CD4-positive, alpha-beta T cell treated with Interferon gamma for 1 hour (primary cell): Measurements from ENCODE around the gene CCR4.
A peak's percentile ranks its signal among the peaks of the same experiment; 100 is the strongest.
"Not testable (repeated sequence)": the region's sequence is repeated elsewhere in the genome, so short reads cannot be mapped to it uniquely, and the experiment has no call there.

Experiments used
- DNase-seq: peaks from one replicate; pipeline ENCODE4 v3.0.0-alpha.2; 2020

CCR4 gene

GRCh38 chr3:32951410-32951811 lies at the start of gene CCR4:
TSS of gene CCR4 (plus strand) at chr3:32951644. CDS start at chr3:32953423, 1,779 bp downstream.
- DNase-seq = peak; percentile 31

GRCh38 chr3:32902887-32903371 lies 48.5 kb upstream of the CCR4 start:
- DNase-seq = peak; percentile 5

GRCh38 chr3:32903953-32904352 lies 47.5 kb upstream of the CCR4 start:
- DNase-seq = no peak

- no peak for DNase-seq
Observed at GRCh38 chr3:32909999-32910398, 41.4 kb upstream of the CCR4 start.

GRCh38 chr3:32910954-32911353 lies 40.5 kb upstream of the CCR4 start:
- no peak for DNase-seq

- no peak for DNase-seq
Observed at GRCh38 chr3:32912046-32912445, 39.4 kb upstream of the CCR4 start.

- no peak for DNase-seq
Observed at GRCh38 chr3:32913790-32914446, 37.5 kb upstream of the CCR4 start.

GRCh38 chr3:32919920-32920319 lies 31.5 kb upstream of the CCR4 start:
- no peak for DNase-seq

GRCh38 chr3:32922078-32922477 lies 29.4 kb upstream of the CCR4 start:
- DNase-seq = no peak

- DNase-seq = no peak
Observed at GRCh38 chr3:32930161-32930560, 21.3 kb upstream of the CCR4 start.

- DNase-seq = not testable (repeated sequence)
Observed at GRCh38 chr3:32931273-32931672, 20.2 kb upstream of the CCR4 start.

GRCh38 chr3:32934150-32934742 lies 17.2 kb upstream of the CCR4 start:
- no peak for DNase-seq

- DNase-seq = no peak
Observed at GRCh38 chr3:32937331-32937730, 14.1 kb upstream of the CCR4 start.

- not testable (repeated sequence) for DNase-seq
Observed at GRCh38 chr3:32939531-32940284, 11.7 kb upstream of the CCR4 start.

- no peak for DNase-seq
Observed at GRCh38 chr3:32940726-32941125, 10.7 kb upstream of the CCR4 start.

GRCh38 chr3:32945136-32945535 lies 6.3 kb upstream of the CCR4 start:
- DNase-seq = no peak

- not testable (repeated sequence) for DNase-seq
Observed at GRCh38 chr3:32945598-32945997, 5.8 kb upstream of the CCR4 start.

- DNase-seq = no peak
Observed at GRCh38 chr3:32946973-32947788, 4.3 kb upstream of the CCR4 start.

GRCh38 chr3:32947789-32948238 lies 3.6 kb upstream of the CCR4 start:
- peak; percentile 77 for DNase-seq

- DNase-seq = no peak
Observed at GRCh38 chr3:32948625-32949445, 2.6 kb upstream of the CCR4 start.

GRCh38 chr3:32950516-32950915 lies 928 bp upstream of the CCR4 start:
- no peak for DNase-seq
